ENCODE results near the gene GNRH2. TPM values are rescaled to one million over a fixed set of nuclear protein-coding genes. Genes with fewer than 3 reads are reported as not detected.
"Not testable (repeated sequence)": the region's sequence is repeated elsewhere in the genome, so short reads cannot be mapped to it uniquely, and the experiment has no call there.

Gene GNRH2
- total RNA-seq, 2 donors from 2014 or later = 0.92 to 0.94 TPM

DNA sequence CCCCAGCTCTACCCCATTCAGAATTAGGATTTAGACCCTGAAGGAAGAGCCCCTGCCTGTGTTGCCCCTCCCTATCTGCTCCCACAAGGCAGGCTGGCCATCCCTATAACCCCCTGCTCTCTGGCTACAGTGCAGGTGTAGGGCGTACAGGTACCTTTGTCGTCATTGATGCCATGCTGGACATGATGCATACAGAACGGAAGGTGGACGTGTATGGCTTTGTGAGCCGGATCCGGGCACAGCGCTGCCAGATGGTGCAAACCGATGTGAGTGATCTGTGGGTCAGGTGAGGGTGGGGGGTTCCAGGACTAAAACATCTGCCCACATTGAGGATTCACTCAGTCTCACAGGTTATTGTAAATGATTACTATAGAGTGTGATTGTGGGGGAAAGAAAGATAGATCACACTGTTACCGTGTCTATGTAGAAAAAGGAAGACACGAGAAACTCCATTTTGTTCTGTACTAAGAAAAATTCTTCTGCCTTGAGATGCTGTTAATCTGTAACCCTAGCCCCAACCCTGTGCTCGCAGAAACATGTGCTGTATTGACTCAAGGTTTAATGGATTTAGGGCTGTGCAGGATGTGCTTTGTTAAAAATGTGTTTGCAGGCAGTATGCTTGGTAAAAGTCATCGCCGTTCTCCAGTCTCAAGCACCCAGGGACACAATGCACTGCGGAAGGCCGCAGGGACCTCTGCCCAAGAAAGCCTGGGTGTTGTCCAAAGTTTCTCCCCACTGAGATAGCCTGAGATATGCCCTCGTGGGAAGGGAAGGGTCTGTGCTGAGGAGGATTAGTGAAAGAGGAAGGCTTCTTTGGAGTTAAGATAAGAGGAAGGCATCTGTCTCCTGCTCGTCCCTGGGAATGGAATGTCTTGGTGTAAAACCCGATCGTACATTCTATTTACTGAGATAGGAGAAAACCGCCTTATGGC, 20.6 kb upstream of the GNRH2 start:
- not testable (repeated sequence) for ATAC-seq
- peak overlapping the region; percentile 19 for H3K4me3 Mint-ChIP-seq
- H3K36me3 Mint-ChIP-seq (ENCODE audit: low read depth) = peaks cover 14% of the 10 kb centered on the region

DNA sequence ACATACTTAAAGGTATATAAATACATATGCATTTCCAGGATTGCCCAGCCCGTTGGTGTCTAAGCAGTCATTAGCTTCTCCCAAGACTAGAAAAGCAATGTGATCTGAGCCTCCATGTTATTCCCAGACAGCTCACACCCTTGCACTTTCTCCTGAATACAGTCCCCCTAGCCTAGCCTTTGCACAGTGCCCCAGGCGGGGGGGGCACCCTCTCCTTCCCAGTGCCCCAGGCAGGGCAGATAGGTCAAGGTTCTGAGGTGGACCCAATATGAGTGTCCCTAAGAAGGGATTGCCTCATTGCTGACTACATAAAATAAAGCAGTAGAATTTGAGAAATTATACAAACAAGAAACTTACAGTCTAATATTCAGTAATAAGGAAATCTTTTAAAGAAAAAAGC, 15.4 kb upstream of the GNRH2 start:
- H3K9me3 ChIP-seq (ENCODE audit: control insufficient read depth, low read length, poor library complexity, severe bottlenecking) = no peaks in the 10 kb centered on the region
- ATAC-seq = no peak
- Mint-ChIP-seq H3K4me3 (no peak overlapping the region), H3K4me1 (no peaks in the 10 kb centered on the region), H3K27me3 (no peaks in the 10 kb centered on the region), H3K36me3 (ENCODE audit: low read depth) (peaks cover 7% of the 10 kb centered on the region), H3K27ac (no peak overlapping the region)
- no peak for DNase-seq

More for the DNA sequence above, 20.6 kb upstream of the GNRH2 start:
- H3K27me3 Mint-ChIP-seq; H3K27ac Mint-ChIP-seq; H3K4me1 Mint-ChIP-seq; H3K9me3 ChIP-seq (ENCODE audit: control insufficient read depth, low read length, poor library complexity, severe bottlenecking); DNase-seq: not testable (repeated sequence)

DNA sequence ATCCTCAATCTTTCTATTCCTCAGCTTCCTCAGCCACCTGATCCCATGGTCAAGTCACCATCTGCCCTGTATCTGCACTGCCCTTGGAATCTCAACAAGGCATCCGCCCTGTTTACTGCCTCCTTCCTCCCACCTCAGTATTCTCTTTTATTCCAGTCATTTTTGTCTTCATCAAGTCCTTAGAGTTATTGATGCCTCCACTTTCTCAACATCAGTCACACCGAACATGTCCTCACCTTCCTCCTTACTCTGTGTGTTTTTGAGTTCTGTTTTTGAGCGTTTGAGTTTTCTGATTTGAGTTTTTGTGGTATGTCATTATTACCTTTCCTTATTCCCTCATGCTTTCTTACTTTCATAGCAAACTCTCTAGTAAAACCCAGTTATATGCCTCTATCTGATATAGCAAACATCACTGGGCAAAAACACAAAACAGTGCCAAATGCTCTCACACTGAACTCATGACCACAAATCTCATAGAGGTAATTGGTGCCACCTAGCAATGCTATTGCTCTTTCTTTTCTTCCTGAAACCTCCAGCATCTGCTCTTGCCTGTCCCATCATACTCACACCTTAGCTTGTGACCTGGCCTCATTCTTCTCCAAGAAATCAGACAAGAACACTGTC, 11.8 kb upstream of the GNRH2 start:
- no peak overlapping the region for H3K27ac Mint-ChIP-seq
- H3K9me3 ChIP-seq (ENCODE audit: control insufficient read depth, low read length, poor library complexity, severe bottlenecking) = no peaks in the 10 kb centered on the region
- no peak overlapping the region for H3K4me3 Mint-ChIP-seq
- H3K4me1 Mint-ChIP-seq = peaks cover 2% of the 10 kb centered on the region
- H3K27me3 Mint-ChIP-seq = no peaks in the 10 kb centered on the region
- DNase-seq (no peak), ATAC-seq (no peak)
- peaks cover 16% of the 10 kb centered on the region for H3K36me3 Mint-ChIP-seq (ENCODE audit: low read depth)

DNA sequence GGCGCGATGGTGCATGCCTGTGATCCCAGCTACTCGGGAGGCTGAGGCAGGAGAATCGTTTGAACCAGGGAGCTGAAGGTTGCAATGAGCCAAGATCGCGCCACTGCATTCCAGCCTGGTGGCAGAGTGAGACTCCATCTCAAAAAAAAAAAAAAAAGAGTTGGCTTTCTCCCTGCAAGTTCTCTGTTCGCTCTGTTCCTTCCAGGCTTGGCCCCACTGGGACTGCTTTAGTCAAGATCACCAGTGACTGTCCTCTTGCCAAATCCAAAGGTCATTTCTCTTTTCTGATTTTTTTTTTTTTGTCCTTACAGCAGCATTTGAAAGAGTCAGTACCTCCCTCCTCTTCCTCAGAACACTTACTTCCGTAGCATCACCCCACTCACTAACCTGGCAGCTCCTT, 10.8 kb upstream of the GNRH2 start:
- Mint-ChIP-seq H3K4me3 (no peak overlapping the region), H3K36me3 (ENCODE audit: low read depth) (peaks cover 13% of the 10 kb centered on the region), H3K4me1 (peaks cover 2% of the 10 kb centered on the region), H3K27ac (no peak overlapping the region), H3K27me3 (no peaks in the 10 kb centered on the region)
- DNase-seq (no peak), ATAC-seq (no peak)
- H3K9me3 ChIP-seq (ENCODE audit: control insufficient read depth, low read length, poor library complexity, severe bottlenecking) = no peaks in the 10 kb centered on the region

DNA sequence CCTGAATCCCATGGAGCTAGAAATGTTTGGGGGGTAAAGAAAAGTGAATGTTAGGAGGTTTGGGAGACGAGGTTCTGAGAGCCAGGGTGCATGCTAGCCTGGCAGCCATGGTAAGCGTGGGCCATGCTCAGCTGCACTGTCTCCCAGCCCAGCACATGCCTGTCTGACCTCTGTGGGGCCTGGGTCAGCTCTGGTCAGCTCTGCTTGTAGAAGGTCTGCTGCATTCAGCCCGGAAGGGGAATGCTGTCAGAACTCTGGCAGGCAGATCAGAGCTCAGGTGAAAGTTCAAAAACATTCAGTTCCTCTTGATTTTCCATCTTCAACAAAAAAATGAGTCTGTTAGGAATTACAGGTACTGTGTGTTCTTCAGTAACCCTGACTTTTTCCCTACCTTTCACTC, 5.8 kb upstream of the GNRH2 start:
- H3K9me3 ChIP-seq (ENCODE audit: control insufficient read depth, low read length, poor library complexity, severe bottlenecking) = no peaks in the 10 kb centered on the region
- Mint-ChIP-seq H3K27ac (no peak overlapping the region), H3K36me3 (ENCODE audit: low read depth) (peaks cover 19% of the 10 kb centered on the region), H3K27me3 (no peaks in the 10 kb centered on the region), H3K4me3 (no peak overlapping the region), H3K4me1 (peaks cover 12% of the 10 kb centered on the region)
- ATAC-seq (no peak), DNase-seq (no peak)

DNA sequence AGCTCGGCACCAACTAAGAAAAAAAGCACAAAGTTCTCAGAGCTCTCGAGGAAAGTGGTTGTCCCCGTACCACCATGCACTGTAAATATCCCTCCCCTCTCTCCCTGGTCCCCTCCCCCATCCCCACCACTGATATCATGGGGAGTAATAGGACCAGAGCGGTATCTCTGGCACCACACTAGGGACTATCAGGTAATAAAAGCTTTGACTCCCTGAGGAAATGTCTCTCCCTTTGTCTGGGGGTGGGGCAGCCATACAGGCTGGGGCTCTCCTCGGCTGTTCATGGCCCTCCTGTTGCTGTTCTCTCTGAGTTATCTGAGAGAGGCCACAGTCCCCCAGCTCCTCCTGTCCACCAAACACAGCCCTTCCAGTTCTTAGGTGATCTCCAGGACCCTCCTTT, 5.0 kb upstream of the GNRH2 start:
- H3K4me1 Mint-ChIP-seq = peaks cover 12% of the 10 kb centered on the region
- ATAC-seq (no peak), DNase-seq (no peak)
- H3K27me3 Mint-ChIP-seq = no peaks in the 10 kb centered on the region
- H3K4me3 Mint-ChIP-seq = no peak overlapping the region
- H3K36me3 Mint-ChIP-seq (ENCODE audit: low read depth) = peaks cover 19% of the 10 kb centered on the region
- H3K9me3 ChIP-seq (ENCODE audit: control insufficient read depth, low read length, poor library complexity, severe bottlenecking) = no peaks in the 10 kb centered on the region
- peak overlapping the region; percentile 74 for H3K27ac Mint-ChIP-seq

DNA sequence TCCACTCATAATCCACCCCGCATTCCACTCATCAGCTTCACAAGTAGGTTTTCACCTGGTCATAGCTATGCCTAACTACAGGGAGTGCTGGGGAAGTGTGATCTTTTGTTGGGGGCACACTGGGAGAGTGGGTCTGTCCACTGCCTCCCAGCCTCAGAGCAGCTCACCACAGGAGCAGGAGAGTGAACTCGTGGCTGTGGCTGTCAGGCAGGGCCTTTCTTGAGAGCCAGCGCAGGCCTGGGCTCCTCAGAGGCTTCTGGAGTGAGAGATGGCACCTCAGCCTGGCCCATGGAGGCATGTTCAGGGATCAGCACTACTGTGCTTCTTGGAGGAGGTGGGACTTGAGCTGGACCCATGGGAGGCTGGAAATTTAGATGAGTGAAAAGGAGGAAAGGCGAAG, 4.0 kb upstream of the GNRH2 start:
- DNase-seq (no peak), ATAC-seq (no peak)
- no peaks in the 10 kb centered on the region for H3K9me3 ChIP-seq (ENCODE audit: control insufficient read depth, low read length, poor library complexity, severe bottlenecking)
- Mint-ChIP-seq H3K4me3 (no peak overlapping the region), H3K27ac (peak overlapping the region; percentile 74), H3K27me3 (no peaks in the 10 kb centered on the region), H3K36me3 (ENCODE audit: low read depth) (peaks cover 19% of the 10 kb centered on the region), H3K4me1 (peaks cover 16% of the 10 kb centered on the region)

DNA sequence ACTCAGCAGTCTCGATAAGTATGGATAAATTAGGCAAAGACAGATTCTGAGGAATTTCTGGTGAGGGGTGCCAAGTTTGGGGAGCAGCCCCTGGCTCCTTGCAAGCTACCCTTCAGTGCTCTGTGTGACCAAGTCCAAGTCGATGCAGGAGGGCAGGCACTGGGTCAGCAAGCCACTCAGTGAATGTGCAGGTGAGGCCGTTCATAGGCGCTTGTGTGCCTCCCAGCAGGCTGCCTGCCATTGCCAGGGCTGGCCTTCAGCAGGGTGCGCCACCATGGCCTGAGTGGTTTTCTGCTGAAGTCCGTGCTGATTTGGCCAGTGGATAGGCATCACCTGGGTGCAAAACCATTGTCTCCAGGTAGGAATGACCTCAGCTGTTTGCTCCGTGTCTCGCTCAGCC, 3.3 kb upstream of the GNRH2 start:
- DNase-seq (no peak), ATAC-seq (no peak)
- H3K27ac Mint-ChIP-seq = peak overlapping the region; percentile 79
- H3K4me1 Mint-ChIP-seq = peaks cover 18% of the 10 kb centered on the region
- H3K9me3 ChIP-seq (ENCODE audit: control insufficient read depth, low read length, poor library complexity, severe bottlenecking) = no peaks in the 10 kb centered on the region
- H3K27me3 Mint-ChIP-seq = no peaks in the 10 kb centered on the region
- H3K4me3 Mint-ChIP-seq = no peak overlapping the region
- H3K36me3 Mint-ChIP-seq (ENCODE audit: low read depth) = peaks cover 15% of the 10 kb centered on the region

DNA sequence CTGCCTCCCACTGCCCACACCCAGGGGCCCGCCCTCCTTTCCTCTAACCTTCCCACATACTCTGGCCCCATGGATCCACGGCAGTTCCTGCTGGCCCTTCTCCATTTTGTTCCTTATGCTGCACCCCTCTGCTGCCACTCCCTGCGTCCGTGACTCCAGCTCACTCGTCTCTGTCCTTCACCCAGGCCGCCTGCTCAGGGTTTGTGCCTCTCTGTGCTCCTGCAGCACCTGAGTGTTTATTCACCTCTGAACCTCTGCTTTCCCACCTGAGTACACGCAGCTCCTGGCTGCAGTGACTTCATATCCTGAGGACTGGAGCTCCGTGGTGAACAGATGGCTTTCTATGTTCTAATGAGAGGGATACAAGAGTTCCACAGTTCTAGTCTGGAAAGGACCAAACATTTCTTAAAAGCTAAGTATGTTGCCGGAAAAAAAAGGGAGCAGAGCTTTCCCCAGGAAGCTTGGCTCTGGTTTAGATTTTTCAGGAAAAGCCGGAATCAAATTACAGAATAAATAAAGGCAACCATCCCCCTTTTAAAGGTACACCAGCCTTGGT, 1.5 kb upstream of the GNRH2 start:
- Mint-ChIP-seq H3K4me1 (peaks cover 24% of the 10 kb centered on the region), H3K4me3 (no peak overlapping the region), H3K27me3 (no peaks in the 10 kb centered on the region), H3K27ac (peak overlapping the region; percentile 76), H3K36me3 (ENCODE audit: low read depth) (peaks cover 8% of the 10 kb centered on the region)
- no peaks in the 10 kb centered on the region for H3K9me3 ChIP-seq (ENCODE audit: control insufficient read depth, low read length, poor library complexity, severe bottlenecking)
- ATAC-seq (no peak), DNase-seq (no peak)

DNA sequence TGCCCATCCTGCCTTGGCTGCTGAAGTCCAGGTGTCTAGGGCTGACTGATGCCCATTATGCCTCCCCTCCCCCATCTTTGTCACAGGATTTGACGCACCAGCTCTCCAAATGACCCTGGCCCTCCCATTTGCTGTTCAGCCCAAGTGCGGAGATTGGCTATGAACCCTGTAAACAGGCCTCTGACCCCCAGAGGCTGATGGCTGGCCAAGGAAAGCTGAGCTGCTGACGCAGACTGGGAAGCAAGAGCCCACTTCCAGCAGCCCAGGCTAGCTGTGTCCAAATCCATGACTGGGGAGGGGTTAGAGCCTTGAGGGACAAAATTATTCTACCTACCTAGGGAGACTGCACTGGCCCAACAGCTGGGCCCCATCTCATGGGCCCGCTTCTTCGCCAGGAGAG, 797 bp upstream of the GNRH2 start:
- Mint-ChIP-seq H3K27ac (peak overlapping the region; percentile 39), H3K4me1 (peaks cover 26% of the 10 kb centered on the region), H3K36me3 (ENCODE audit: low read depth) (peaks cover 8% of the 10 kb centered on the region), H3K27me3 (no peaks in the 10 kb centered on the region), H3K4me3 (no peak overlapping the region)
- DNase-seq = no peak
- ATAC-seq = no peak
- no peaks in the 10 kb centered on the region for H3K9me3 ChIP-seq (ENCODE audit: control insufficient read depth, low read length, poor library complexity, severe bottlenecking)

DNA sequence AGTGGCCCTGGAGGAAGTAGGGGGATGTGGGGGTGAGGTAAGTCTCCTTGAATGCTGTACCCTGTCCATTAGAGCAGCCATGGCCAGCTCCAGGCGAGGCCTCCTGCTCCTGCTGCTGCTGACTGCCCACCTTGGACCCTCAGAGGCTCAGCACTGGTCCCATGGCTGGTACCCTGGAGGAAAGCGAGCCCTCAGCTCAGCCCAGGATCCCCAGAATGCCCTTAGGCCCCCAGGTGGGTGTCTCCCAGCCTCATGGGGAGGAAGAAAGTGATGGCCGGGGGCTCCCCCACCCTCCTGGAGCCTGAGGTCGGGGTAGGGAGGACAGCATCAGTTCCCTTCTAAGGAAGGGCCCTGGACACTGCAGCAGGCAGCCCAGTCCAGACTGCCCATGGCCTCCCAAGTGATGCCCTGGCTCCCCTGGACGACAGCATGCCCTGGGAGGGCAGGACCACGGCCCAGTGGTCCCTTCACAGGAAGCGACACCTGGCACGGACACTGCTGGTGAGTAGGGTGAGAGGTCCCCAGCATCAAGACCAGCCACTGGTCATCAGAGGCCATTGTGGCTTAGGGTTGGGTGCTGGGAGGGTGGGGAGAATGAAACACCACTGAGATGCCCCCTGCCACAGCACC, 1.0 kb downstream of the GNRH2 start:
- peaks cover 3% of the 10 kb centered on the region for H3K36me3 Mint-ChIP-seq (ENCODE audit: low read depth)
- peak overlapping the region; percentile 66 for H3K27ac Mint-ChIP-seq
- peaks cover 26% of the 10 kb centered on the region for H3K4me1 Mint-ChIP-seq
- peak overlapping the region; percentile 31 for H3K4me3 Mint-ChIP-seq
- no peak for DNase-seq
- no peaks in the 10 kb centered on the region for H3K9me3 ChIP-seq (ENCODE audit: control insufficient read depth, low read length, poor library complexity, severe bottlenecking)
- H3K27me3 Mint-ChIP-seq = no peaks in the 10 kb centered on the region
- ATAC-seq = no peak

DNA sequence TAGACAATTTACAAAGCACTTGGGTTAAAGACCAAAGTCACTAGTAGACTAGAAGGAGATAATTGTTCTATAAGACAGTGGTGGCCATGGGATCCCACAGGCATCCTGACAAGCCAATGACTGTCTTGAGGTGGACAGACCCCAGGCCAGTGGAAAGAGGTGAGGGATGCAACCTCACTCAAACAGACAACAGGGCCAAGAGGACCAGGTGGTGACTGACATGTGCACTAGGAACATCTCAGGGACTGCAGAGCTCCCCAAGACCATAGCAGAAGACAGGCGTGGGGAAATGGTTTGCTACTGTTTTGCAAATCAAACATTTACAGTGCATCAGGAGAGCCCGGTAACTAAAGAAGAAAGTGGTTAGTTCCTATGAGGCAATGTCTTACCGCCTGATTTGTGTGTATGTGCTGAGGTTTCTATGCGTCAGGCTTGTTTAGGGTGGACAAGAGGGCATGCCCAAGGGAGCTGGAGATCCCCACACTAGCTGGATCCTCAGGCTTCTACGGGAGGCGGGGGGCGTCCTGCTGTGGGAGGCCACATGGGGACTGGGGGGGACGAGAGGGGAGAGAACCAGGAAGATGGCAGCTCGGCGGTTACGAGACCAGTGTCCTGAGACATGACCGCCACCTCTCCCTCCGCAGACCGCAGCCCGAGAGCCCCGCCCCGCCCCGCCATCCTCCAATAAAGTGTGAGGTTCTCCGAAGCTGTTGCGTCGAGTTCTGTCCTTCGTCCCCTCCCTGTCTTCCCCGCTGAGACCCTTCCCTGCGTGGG, 1.8 kb downstream of the GNRH2 start:
- ATAC-seq (peak; percentile 54), DNase-seq (peak; percentile 19 to 28 (median 27))
- no peaks in the 10 kb centered on the region for H3K9me3 ChIP-seq (ENCODE audit: control insufficient read depth, low read length, poor library complexity, severe bottlenecking)
- Mint-ChIP-seq H3K36me3 (ENCODE audit: low read depth) (no peaks in the 10 kb centered on the region), H3K27me3 (no peaks in the 10 kb centered on the region), H3K4me1 (peaks cover 22% of the 10 kb centered on the region), H3K4me3 (peak overlapping the region; percentile 92), H3K27ac (peak overlapping the region; percentile 66)
